ENCODE results near the gene TCIRG1.
"Not testable (repeated sequence)": the region's sequence is repeated elsewhere in the genome, so short reads cannot be mapped to it uniquely, and the experiment has no call there.

TCIRG1 gene

DNA sequence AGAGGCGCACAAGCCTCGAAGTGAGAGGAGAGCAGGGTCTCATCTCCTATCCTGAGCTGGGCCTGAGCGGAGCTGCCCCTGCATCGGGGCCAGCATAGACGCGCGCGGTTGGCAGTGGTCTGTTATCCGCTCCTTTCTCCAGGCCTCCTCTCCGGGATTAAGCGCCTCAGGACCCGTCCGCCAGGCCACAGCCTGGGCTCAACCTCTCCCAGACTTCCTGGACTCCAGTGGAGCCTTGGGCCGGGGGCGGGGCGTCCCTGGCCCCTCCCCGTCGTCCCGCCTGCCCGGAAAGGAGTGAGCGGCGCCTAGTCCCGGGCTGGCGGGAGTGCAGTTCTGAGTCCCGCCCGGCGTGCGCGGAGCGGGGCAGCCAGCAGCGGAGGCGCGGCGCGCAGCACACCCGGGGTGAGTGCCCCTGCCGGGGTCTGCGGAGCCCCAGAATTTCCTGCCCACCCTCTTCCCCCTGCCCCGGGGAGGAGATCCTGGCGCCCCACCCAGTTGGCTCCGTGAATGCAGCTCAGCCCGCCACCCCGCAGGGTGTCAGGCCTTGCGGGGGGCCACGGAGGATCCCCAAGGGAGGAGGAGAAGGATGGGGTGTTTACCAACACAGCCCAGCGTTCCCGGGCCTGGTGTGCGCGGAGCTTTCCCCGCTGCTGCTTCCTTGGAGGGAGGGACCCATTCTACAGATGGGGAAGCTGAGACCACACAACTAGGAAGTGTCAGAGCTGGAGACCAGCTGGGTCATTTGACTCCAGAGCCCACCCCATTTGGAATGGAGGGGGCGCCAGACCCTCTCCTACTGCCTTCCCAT lies at the start of gene TCIRG1:
Gene TCIRG1 (plus strand): TSS at position 308 of the 808 bp plus-strand sequence. CDS start 2,247 bp downstream, outside the sequence.
- peak; percentile 54 for DNase-seq

DNA sequence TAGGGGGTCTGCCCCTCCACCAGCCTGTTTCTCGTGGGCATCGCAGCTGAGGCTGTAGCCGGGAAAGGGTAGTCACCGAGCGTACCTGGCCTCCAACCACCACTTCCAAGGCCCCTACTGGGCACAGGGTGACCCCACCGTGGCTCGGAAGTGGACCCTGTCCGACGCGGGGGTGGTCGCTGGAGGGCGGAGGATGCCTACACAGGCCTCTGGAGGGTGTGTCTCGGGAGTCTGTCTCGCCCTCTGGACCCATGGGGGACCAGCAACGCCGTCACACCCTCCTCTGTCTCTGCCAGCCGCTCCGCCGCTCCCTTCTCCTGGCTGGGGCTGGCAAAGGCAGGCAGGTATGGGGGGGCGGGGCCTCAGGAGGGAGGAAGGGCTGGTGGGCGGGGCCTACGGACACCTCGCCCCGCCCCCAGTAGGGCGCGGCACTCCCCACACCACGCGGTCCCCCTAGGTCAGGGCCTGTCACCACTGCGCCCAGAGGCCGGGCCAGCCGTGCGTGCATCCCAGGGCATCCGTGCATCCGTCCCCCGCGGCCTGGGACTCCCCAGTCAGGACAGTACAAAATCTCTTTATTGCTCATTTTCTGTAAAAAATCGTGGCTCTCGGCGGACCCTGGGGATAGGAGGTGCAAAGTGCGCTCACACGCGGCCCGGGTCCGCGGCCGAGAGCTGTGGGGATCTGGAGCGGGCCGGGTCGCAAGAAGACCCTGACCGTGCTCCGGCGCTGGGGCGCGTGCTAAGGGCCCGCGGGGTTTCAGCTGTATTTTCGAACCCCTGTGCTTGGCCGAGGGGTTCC lies 48.1 kb upstream of the TCIRG1 start:
- not testable (repeated sequence) for DNase-seq

- not testable (repeated sequence) for DNase-seq
Observed at GRCh38 chr11:67991347-67992121, 47.3 kb upstream of the TCIRG1 start.

GRCh38 chr11:67993821-67994220 lies 45.0 kb upstream of the TCIRG1 start:
- DNase-seq = peak; percentile 45

DNA sequence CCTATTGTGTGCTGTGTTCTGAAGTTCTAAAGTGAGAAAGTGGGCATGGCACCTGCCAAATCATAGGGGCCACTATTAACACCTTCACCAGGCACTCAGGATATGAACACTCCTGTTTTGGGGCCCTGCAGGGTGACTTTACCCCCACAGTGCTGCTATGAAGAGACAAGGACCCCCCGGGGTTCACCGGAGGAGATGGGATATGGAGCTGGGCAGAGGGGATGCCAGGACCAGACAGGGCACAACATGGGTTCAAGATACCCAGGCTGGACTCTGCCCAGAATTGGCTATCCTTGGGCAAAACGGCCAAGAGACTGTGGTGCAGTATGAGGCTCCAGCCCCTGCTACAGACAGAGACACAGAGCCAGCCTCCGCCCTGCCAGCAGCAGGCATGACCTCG lies 44.4 kb upstream of the TCIRG1 start:
- not testable (repeated sequence) for DNase-seq

- DNase-seq = not testable (repeated sequence)
Observed at GRCh38 chr11:67995129-67995528, 43.7 kb upstream of the TCIRG1 start.

- not testable (repeated sequence) for DNase-seq
Observed at GRCh38 chr11:67995579-67995978, 43.2 kb upstream of the TCIRG1 start.

DNA sequence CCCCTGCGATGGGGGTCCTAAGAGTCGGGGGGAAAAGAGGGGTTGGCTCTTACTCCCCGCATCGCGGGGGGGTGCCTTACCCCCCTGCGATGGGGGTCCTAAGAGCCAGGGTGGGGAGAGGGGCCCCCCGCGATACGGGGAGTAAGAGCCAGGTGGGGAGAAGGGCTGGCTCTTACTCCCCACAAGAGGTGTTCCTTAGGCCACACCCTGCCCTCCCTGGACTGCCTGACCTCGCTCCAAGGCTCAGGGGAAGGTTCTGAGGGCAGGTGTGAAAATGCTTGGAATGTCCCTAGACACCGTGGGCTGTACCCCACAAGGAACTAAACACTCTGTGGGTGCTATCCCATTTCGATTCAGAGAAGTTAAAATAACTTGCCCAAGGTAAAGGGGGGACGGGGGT lies 42.8 kb upstream of the TCIRG1 start:
- DNase-seq = no peak

DNA sequence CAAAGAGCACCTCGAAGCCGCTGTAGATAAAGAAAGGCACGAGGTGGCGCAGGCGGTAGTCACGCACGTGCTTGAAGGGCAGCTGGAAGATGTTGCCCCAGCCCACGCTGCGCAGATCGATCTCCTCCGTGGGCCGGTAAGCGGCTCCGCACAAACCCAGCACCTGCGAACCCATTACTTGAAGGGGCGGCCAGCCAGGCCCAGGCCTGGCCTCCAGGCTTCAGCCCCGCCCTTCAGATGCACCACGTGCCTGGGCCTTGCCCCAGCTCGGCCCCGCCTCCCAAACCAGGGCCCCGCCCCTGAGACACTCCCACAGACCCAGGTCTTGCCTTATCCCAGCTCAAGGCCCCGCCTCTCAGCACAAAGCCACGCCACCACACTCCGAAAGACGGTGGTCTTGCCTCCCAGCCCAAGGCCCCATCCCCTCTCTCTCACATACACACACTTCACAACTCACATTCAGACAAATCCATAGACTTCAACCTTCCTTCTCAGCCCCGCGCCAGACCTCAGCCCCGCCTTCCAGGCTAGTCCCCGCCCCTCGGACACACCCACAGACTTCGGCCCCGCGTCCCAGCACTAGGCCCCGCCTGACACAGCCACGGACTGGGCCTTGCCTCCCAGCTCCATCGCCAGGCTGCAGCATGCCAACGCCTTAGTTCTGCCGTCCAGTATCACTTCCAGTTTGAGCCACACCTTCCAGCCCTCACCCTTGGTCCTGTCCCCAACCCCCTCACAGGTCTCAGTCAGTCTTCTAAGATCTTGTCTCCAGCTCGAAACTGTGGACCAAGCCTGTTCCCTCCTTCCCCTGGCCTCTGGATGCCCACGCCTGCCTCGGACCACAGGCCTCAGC lies 42.0 kb upstream of the TCIRG1 start:
- no peak for DNase-seq

DNA sequence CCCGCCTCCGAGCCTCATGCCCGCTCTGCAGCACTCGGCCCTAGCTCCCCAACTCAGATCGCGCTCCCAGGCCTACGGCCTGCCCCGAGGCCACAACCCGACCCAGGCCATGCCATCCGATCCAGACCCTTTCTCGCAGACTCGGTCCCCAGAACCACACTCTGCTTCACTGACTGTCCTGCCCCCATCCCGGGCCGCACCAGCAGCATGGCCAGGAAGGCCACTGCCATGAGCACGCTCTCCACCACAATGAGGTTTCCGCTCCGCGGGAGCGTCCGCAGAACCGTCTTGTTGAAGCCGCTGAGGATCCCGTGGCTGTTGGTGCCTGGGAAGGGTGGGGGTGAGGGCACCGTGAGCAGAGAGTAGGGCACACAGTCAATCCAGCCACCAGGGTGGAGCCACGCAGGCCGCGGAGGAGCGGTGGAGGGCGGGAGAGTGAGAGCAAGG lies 41.3 kb upstream of the TCIRG1 start:
- DNase-seq = no peak

- no peak for DNase-seq
Observed at GRCh38 chr11:67998150-67999045, 40.4 kb upstream of the TCIRG1 start.

DNA sequence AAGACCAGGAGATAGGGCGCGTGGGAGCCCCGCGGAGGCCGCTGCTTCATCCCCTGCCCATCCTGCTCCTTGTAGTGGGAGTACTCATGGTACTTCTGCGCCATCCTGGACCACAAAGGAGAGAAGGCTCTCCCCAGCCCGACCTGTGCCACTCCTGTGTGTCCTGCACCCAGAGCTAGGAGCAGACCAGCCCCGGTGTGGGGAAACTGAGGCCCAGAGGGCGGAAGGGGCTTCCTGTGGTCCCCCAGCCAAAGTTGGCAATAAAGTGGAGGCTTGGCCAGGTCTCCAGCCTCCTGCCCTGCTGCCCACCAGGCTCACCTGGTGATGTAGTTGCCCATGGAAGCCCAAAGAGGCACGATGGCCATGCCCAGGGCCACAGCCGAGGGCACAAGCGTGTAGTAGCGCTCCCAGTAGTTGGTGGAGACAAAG lies 39.6 kb upstream of the TCIRG1 start:
- no peak for DNase-seq

DNA sequence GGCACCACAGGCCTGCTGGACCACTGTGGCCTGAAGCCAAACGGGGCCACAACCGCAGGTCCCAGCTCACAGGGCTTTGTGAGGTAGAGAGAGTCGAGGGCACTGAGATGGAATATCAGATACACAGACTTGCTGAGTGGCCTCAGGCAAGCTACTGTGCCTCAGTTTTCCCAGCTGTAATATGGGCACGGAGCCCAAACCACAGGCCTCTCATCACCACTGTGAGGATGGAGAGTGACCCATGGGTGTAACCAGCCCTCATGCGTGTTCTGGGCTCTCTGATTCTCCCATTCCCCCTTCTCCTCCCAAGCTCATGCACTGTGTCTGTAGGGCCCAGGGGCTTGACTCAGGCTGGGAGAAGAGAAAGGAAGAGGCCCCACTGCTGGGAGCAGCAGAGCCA lies 39.1 kb upstream of the TCIRG1 start:
- no peak for DNase-seq

DNA sequence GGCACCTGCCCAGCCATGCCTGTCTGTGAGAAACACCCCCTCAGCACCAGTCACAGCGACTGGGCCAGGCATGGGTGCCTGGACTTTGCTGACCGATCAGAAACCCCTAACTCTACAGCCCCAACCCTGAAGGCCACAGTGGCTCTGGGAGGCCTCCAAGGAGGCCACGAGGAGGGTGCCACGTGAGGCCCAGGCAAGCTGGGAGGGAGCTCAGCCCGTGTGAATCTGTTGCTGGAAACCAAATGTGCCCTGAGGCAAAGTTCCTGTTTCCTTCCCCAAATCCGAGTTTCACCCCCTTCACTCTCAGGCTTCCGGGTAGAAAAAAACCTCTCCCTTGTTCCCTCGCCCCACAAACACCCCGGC lies 36.3 kb upstream of the TCIRG1 start:
- no peak for DNase-seq

GRCh38 chr11:68002938-68003845 lies 35.6 kb upstream of the TCIRG1 start:
- DNase-seq = peak; percentile 66

GRCh38 chr11:68003846-68004550 lies 34.8 kb upstream of the TCIRG1 start, which contains the start of gene UNC93B1:
Gene UNC93B1, minus strand, starts transcription at chr11:68004097. Its CDS starts 54 bp downstream, at chr11:68004043.
- peak; percentile 75 for DNase-seq

DNA sequence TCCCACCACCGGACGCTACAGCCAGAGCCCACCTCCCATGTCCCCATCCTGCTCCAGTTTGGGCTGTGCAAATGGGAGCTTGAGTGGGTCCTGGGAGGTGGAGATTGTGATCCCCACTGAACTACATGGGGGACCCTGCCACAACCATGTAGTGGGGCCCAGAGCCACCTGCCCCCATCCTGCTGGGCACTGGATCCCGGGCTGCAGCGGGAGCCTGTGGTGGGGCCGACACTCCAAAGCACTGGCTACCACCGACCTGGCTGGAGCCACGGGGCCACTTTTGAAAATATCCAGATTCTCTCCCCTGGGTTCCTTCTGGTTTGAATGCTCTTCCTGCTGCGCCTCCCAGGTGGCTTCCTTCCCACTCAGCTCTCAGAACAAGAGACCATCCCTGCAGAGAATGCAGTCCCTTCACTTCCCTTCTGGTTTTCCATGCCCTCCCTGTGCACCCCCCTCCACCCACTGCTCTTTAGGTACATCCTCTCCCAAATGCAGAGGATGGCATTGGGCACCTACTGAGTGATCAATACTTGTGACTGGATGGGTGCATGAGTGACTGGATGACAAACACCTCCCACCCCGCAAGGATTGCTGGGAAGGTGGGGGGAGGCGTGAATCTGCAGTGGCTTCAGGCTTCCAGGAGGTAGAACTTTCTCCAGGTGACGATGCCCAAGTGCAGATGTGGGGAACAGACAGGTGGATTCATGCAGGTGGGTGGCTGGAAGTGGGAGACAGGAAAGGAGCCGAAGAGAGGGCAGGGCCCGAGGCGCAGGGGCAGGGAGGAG lies 34.1 kb upstream of the TCIRG1 start:
- DNase-seq = no peak

DNA sequence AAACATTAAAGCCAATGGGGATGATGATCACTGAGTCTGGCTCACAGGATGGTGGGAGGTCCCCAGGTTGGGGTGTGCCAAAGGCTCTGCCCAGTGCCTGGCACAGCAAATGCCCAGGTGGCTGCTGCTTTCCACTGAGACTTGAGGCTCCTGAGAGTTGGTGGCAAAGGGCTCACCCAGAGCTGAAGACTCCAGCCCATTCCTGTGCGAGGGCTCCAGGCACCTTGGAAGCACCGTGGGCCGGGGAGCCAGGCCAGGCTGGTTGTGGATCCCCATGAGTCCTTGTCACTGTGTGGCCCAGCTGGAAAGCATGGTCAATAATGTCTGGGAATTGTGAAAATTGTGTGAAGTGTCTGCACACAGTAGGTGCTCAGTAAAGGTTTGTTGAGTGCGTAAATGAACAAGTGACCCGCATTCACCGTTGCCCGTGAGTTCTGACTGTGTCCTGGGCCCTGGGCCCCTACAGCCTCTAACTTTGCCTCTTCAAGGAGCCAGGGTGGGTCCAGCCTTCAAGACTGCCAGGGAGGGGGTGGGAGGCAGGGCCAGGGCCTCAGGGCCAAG lies 32.1 kb upstream of the TCIRG1 start:
- no peak for DNase-seq

Measured in activated CD8-positive, alpha-beta memory T cell treated with anti-CD3 and anti-CD28 coated beads, Interleukin-2, amount 50 U/mL, for 4 hours (primary cell).